Measurements from ENCODE around the gene MPPED1. TPM values are rescaled to one million over a fixed set of nuclear protein-coding genes. Genes with fewer than 3 reads are reported as not detected.

MPPED1 gene
- total RNA-seq, 1 donor from 2014 or later: 526 TPM

DNA sequence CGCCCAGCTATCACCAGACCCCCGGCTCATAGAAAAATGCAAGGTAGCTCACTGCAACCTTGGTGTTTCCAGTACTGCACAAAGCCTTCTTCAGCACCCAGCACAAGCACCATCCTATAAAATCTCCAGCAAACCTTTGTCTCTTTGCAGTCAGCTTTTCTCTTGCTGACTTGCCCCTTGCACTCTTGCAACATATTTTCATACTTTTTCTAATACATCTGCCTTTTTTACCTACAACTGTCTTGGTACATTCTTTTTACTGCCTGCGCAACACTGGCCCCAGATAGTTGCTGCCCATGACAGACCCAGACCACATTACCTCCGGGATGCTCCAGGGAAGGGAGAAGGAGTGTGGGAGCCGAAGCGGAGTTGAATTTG lies 142.4 kb downstream of the MPPED1 start:
- no peak for DNase-seq (ENCODE audit: low spot score in 2 of 2)
- FAIRE-seq: no peak

DNA sequence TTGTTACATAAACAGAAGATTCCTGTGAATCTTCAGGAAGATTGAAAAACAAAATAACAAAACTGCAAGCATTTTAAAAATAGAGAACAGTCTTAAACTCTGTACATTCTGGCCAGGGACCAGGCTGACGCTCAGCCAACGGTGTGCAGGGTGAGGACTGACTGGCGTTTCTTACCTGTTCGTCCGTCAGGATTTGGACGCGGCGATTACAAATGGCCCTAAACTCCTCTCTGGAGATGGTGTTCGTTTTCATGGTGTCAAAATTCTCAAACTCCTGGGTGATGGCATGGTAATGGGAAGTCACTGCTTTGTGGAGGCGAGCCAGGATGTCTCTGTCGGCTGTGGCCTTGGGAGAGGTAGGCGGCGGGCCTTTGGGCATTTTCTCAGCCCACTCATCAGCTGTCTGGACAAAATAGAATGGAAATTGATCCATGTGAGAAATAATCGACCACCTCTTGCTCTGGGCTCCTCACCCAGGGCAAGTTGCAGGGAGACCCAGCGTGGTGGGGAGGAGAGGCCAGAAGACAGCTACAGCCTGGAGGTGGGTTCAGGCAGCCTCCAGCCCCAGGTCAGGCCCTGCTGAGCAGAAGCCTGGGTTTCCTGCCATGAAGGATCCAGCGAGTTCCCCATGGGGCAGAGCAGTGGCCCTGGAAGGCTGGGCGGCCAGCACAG lies 143.0 kb downstream of the MPPED1 start:
- FAIRE-seq (no peak), DNase-seq (ENCODE audit: low spot score in 2 of 2) (no peak)

DNA sequence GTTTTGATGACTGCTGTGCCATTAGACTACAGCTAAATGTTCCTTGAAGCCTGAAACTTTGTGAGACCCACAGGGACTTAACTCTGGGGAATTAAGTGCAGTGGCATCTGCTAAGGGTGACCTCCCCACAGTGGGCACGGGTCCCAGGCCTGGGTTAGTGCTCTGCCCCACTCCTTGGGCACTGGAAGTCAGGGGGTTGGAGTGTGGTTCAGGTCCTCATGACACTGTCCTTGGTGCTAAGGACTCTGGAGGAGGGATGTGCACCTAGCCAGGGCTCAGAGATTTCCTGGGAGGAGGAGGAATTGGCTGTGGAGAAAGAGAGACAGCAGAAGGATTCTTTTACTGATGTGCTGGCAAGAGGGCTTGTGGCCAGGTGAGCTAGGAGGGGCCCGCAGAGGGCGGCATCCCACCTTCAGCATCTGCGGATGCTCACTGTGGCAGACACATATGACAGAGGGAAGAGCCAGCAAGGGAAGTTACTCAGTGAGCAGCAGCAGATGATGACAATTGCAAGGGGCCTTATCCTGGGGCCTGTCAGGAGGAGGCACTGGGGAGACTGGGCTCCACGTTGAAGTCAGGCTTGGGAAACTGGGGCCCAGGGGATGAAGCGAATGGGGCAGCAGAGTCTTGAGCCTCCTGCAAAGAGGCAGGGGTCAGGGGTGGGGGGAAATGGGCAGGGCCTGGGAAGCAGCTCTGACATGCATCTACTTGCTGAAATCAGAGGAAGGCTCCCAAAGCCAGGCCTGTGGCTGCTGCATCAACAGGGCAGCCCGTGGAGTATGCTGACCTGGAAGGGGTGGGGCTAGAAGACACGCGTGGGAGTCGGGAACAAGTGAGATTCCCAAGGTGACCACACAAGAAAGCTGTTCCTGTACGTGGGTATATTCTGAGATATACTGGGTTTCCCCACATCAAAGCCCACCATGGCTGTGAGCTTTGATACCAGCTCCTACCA lies 144.0 kb downstream of the MPPED1 start:
- no peak for FAIRE-seq
- DNase-seq (ENCODE audit: low spot score in 2 of 2): no peak

Other genes with a start within 250 kb of the MPPED1 start
- 30.6 TPM for gene TTLL12, start 224.9 kb upstream of the MPPED1 start, total RNA-seq
- gene SCUBE1, start 68.6 kb upstream of the MPPED1 start, total RNA-seq: 26.1 TPM